CD4-positive, alpha-beta T cell (primary cell): ENCODE measurements around the gene ZRANB3. TPM values are rescaled to one million over a fixed set of nuclear protein-coding genes. Genes with fewer than 3 reads are reported as not detected.
A peak's percentile ranks its signal among the peaks of the same experiment; 100 is the strongest.
"Not testable (repeated sequence)": the region's sequence is repeated elsewhere in the genome, so short reads cannot be mapped to it uniquely, and the experiment has no call there.

Experiments used
- ATAC-seq: fragments of 200-7000 bp; cut with Tn5 transposase; one replicate; pipeline ENCODE4 v1.10.0; 2022; ENCODE audit warnings: mild to moderate bottlenecking; ENCODE audit not compliant: poor library complexity
- CTCF ChIA-PET: fragments of 350-600 bp; sonication (Branson Sonifier 250); formaldehyde crosslinking; loops from one replicate; lab custom pipeline; 2021; ENCODE audit warnings: antibody characterized with exemption, inconsistent platforms; lab: Charles Lee
- POLR2A ChIA-PET: fragments of 350-600 bp; sonication (Branson Sonifier 250); formaldehyde crosslinking; loops from one replicate; lab custom pipeline; 2021; ENCODE audit warnings: antibody characterized with exemption, inconsistent platforms; lab: Charles Lee
- DNase-seq, 14 experiments: peaks; one replicate each; pipeline ENCODE4 v3.0.0-alpha.2; 2013 to 2020; ENCODE audit warnings: mixed read lengths in 2 of 14
- H3K27ac ChIP-seq, 2 donors: one replicate each; pipeline versions ENCODE4 v1.5.1 to v1.7.0; 2013; ENCODE audit warnings: low read length in 2 of 2, low read depth in 1 of 2, mild to moderate bottlenecking in 1 of 2
- H3K27me3 ChIP-seq, 2 experiments: 1 replicate in 1 of 2; 2 replicates in 1 of 2; pipeline versions ENCODE4 v1.6.1 to v1.7.0; 2013; ENCODE audit warnings: low read length in 2 of 2, control low read depth in 1 of 2, mild to moderate bottlenecking in 1 of 2, moderate library complexity in 1 of 2; ENCODE audit not compliant: insufficient read depth in 2 of 2, control insufficient read depth in 1 of 2
- H3K36me3 ChIP-seq: one replicate; pipeline ENCODE4 v1.6.1; 2013; ENCODE audit warnings: low read length, control low read depth; ENCODE audit not compliant: insufficient read depth
- H3K4me1 ChIP-seq: one replicate; pipeline ENCODE4 v1.6.1; 2013; ENCODE audit warnings: low read length, control low read depth; ENCODE audit not compliant: insufficient read depth
- H3K4me3 ChIP-seq: one replicate; pipeline ENCODE4 v1.5.1; 2013; ENCODE audit warnings: mild to moderate bottlenecking, low read length, moderate library complexity
- H3K9me3 ChIP-seq, 2 experiments: 1 replicate in 1 of 2; 2 replicates in 1 of 2; pipeline versions ENCODE4 v1.6.1 to v1.7.0; 2013; ENCODE audit warnings: low read length in 2 of 2, mild to moderate bottlenecking in 2 of 2, control low read depth in 1 of 2, moderate library complexity in 1 of 2; ENCODE audit not compliant: control insufficient read depth in 1 of 2, insufficient read depth in 1 of 2
- H3K27ac Mint-ChIP-seq: one replicate; pipeline ENCODE4 v1.8.0; 2020; ENCODE audit warnings: mixed read lengths
- H3K27me3 Mint-ChIP-seq: one replicate; pipeline ENCODE4 v1.8.0; 2021; ENCODE audit warnings: mixed read lengths
- H3K36me3 Mint-ChIP-seq: one replicate; pipeline ENCODE4 v1.8.0; 2021; ENCODE audit warnings: low read depth, mixed read lengths
- H3K4me1 Mint-ChIP-seq: one replicate; pipeline ENCODE4 v1.8.0; 2021; ENCODE audit warnings: low read depth, mixed read lengths
- H3K4me3 Mint-ChIP-seq: one replicate; pipeline ENCODE4 v1.8.0; 2020; ENCODE audit warnings: mild to moderate bottlenecking, mixed read lengths
- H3K9me3 Mint-ChIP-seq: one replicate; pipeline ENCODE4 v1.8.0; 2020; ENCODE audit warnings: mixed read lengths
- intact Hi-C, 2 experiments: fragments of 100-400 bp; cut with DNase I in 1 of 2; cut with micrococcal nuclease in 1 of 2; formaldehyde crosslinking; loops; one replicate each; pipeline versions ENCODE4 v1.15.1 to v1.9.0; 2023 to 2025; cut with DNase I, micrococcal nuclease
- total RNA-seq, 174 experiments: library from RNA in 2 of 174; stranded (reverse) in 2 of 174; gene quantifications; one replicate each; pipeline ENCODE4 v1.2.3 and lab custom pipeline; 2021 to 2026
- TF ChIP-seq, protein P1 (sequence below): fragments of 200-600 bp; IDR thresholded peaks from one replicate; pipeline ENCODE4 v1.8.0; 2022; ENCODE audit warnings: antibody characterized with exemption, mild to moderate bottlenecking

Gene ZRANB3
- total RNA-seq, 2 experiments from 2014 or later, result 3.9 to 4.2 TPM

DNA sequence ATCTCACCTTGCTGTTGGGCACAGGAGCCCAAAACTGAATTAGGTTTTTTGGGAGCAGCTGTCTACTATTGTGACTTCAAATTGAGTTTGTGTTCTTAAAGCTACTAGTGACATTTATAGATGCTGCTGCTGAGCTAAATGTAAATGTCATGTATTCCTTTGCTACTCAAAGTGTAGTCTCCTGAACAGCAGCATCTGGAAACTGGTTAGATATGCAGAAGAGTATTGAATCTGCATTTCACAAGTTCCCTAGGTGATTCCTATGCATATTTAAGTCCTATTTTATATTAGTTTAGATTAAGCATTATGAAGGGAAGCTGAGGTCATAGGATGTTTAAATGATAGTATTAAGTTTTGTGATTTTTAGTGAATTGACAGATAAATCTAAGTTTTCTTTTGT lies 411.4 kb downstream of the ZRANB3 start:
- H3K27ac ChIP-seq, result no peak overlapping the region
- intact Hi-C loops, result no loop called here
- H3K4me1 ChIP-seq, result no peaks in the 10 kb centered on the region
- TF ChIP-seq, protein P1, sequence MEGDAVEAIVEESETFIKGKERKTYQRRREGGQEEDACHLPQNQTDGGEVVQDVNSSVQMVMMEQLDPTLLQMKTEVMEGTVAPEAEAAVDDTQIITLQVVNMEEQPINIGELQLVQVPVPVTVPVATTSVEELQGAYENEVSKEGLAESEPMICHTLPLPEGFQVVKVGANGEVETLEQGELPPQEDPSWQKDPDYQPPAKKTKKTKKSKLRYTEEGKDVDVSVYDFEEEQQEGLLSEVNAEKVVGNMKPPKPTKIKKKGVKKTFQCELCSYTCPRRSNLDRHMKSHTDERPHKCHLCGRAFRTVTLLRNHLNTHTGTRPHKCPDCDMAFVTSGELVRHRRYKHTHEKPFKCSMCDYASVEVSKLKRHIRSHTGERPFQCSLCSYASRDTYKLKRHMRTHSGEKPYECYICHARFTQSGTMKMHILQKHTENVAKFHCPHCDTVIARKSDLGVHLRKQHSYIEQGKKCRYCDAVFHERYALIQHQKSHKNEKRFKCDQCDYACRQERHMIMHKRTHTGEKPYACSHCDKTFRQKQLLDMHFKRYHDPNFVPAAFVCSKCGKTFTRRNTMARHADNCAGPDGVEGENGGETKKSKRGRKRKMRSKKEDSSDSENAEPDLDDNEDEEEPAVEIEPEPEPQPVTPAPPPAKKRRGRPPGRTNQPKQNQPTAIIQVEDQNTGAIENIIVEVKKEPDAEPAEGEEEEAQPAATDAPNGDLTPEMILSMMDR, result no peak
- H3K36me3 Mint-ChIP-seq, result peaks cover 70% of the 10 kb centered on the region
- H3K36me3 ChIP-seq, result peaks cover 38% of the 10 kb centered on the region
- peak overlapping the region; percentile 30 for H3K27ac Mint-ChIP-seq
- no peak overlapping the region for H3K4me3 ChIP-seq
- H3K27me3 Mint-ChIP-seq, result no peaks in the 10 kb centered on the region
- peaks cover 11% of the 10 kb centered on the region for H3K4me1 Mint-ChIP-seq
- DNase-seq (no peak), ATAC-seq (no peak)
- H3K9me3 Mint-ChIP-seq, result no peaks in the 10 kb centered on the region
- no peaks in the 10 kb centered on the region for H3K27me3 ChIP-seq
- no peak overlapping the region for H3K4me3 Mint-ChIP-seq
- ChIA-PET POLR2A (no interaction called here), CTCF (interaction anchor here (0.7 kb wide), 1 partner anchor 9 kb away, joined by 3 read pairs; no protein-coding TSS in a partner anchor)
- H3K9me3 ChIP-seq, result no peaks in the 10 kb centered on the region

DNA sequence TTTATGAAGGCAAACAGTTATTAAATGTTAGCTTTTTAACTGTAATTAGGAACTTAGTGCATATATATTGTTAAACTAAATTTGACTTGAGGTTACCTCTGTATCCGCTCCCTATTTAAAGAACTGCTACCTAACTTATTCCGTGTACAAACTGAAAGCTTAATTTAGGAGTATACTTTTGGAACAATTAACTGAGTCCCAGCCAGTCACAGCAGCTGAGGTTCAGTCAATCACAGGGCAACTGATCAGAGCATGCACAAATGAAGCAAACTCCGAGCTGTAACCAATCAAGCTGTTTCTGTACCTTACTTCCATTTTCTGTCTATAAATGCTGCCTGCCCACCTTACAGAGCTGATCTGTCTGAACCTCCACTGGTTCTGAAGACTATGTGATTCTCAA lies 417.7 kb downstream of the ZRANB3 start:
- no peaks in the 10 kb centered on the region for H3K27me3 ChIP-seq
- intact Hi-C loops, result no loop called here
- ChIA-PET POLR2A (interaction anchor here (1.4 kb wide), 1 partner anchor 60 kb away, joined by 3 read pairs; no protein-coding TSS in a partner anchor), CTCF (no interaction called here)
- TF ChIP-seq, protein P1, result no peak
- no peaks in the 10 kb centered on the region for H3K27me3 Mint-ChIP-seq
- no peaks in the 10 kb centered on the region for H3K4me1 ChIP-seq
- ATAC-seq (no peak), DNase-seq (no peak)
- peaks cover 40% of the 10 kb centered on the region for H3K36me3 ChIP-seq
- no peak overlapping the region for H3K27ac Mint-ChIP-seq
- H3K4me3 Mint-ChIP-seq, result no peak overlapping the region
- H3K9me3 ChIP-seq, result no peaks in the 10 kb centered on the region
- H3K27ac ChIP-seq, result no peak overlapping the region
- peaks cover 66% of the 10 kb centered on the region for H3K36me3 Mint-ChIP-seq
- H3K4me3 ChIP-seq, result no peak overlapping the region
- peaks cover 11% of the 10 kb centered on the region for H3K4me1 Mint-ChIP-seq
- H3K9me3 Mint-ChIP-seq, result no peaks in the 10 kb centered on the region

DNA sequence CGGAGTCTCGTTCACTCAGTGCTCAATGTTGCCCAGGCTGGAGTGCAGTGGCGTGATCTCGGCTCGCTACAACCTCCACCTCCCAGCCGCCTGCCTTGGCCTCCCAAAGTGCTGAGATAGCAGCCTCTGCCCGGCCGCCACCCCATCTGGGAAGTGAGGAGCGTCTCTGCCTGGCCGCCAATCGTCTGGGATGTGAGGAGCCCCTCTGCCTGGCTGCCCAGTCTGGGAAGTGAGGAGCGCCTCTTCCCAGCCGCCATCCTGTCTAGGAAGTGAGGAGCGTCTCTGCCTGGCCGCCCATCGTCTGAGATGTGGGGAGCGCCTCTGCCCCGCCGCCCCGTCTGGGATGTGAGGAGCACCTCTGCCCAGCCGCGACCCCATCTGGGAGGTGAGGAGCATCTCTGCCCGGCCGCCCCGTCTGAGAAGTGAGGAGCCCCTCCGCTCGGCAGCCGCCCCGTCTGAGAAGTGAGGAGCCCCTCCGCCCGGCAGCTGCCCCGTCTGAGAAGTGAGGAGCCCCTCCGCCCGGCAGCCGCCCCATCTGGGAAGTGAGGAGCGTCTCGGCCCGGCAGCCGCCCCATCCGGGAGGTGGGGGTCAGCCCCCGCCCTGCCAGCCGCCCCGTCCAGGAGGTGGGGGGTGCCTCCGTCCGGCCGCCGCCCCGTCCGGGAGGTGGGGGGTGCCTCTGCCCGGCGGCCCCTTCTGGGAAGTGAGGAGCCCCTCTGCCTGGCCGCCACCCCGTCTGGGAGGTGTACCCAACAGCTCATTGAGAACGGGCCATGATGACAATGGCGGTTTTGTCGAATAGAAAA lies 425.3 kb downstream of the ZRANB3 start:
- H3K36me3 Mint-ChIP-seq, result peaks cover 72% of the 10 kb centered on the region
- CTCF ChIA-PET, H3K36me3 ChIP-seq, H3K4me1 ChIP-seq, H3K27me3 ChIP-seq, H3K27me3 Mint-ChIP-seq, H3K9me3 Mint-ChIP-seq, POLR2A ChIA-PET, H3K4me3 ChIP-seq, H3K4me3 Mint-ChIP-seq, intact Hi-C loops, DNase-seq, H3K4me1 Mint-ChIP-seq, H3K27ac Mint-ChIP-seq, H3K27ac ChIP-seq, ATAC-seq: not testable (repeated sequence)
- H3K9me3 ChIP-seq, result peaks cover 4 to 12% of the 10 kb centered on the region in 2 experiments
